HepG2 (cell line): Measurements from ENCODE around the gene KLHL33. TPM values are rescaled to one million over a fixed set of nuclear protein-coding genes. Genes with fewer than 3 reads are reported as not detected.

Experiments
- GFI1 ChIP-seq: sonication (generic); formaldehyde crosslinking; IDR thresholded peaks from 2 replicates; pipeline ENCODE4 v1.5.0; 2020; ENCODE audit warnings: missing genetic modification reagents, mild to moderate bottlenecking, borderline replicate concordance
- KDM4B ChIP-seq: sonication (generic); formaldehyde crosslinking; IDR thresholded peaks from 2 replicates; pipeline ENCODE4 v1.4.0; 2020; ENCODE audit warnings: missing genetic modification reagents
- KLF16 ChIP-seq, 2 experiments: sonication (generic) in 1 of 2; formaldehyde crosslinking in 1 of 2; IDR thresholded peaks; 2 replicates each; pipeline versions ENCODE4 v1.6.1 to v1.8.0; 2016 to 2023; ENCODE audit warnings: missing genetic modification reagents in 2 of 2, missing compliant biosample characterization in 1 of 2
- MLLT10 ChIP-seq: sonication (generic); formaldehyde crosslinking; IDR thresholded peaks from 2 replicates; pipeline ENCODE4 v1.4.0; 2020; ENCODE audit warnings: missing genetic modification reagents
- POGZ ChIP-seq: sonication (generic); formaldehyde crosslinking; IDR thresholded peaks from 2 replicates; pipeline ENCODE4 v1.4.0; 2020; ENCODE audit warnings: mild to moderate bottlenecking, missing genetic modification reagents
- ZNF205 ChIP-seq: IDR thresholded peaks from 2 replicates; pipeline ENCODE4 v1.6.1; 2018; ENCODE audit warnings: missing biosample characterization, missing genetic modification reagents
- ZNF335 ChIP-seq: sonication (generic); formaldehyde crosslinking; IDR thresholded peaks from 2 replicates; pipeline ENCODE4 v1.4.0; 2020; ENCODE audit warnings: missing genetic modification reagents
- polyA plus RNA-seq, 8 experiments: library from polyadenylated mRNA; depleted of rRNA in 3 of 8; stranded (reverse) in 7 of 8; unstranded in 1 of 8; fragments of >200 nt; fragmentation: Illumina TruSeq in 4 of 8; extraction: Trizol in 4 of 8; gene quantifications; 2 replicates each; pipeline versions ENCODE4 v1.2.1 to v1.2.3, GENCODE V29; 2011 to 2016; ENCODE audit warnings: low read depth in 4 of 8, missing spikeins in 1 of 8, mixed read lengths in 1 of 8; ENCODE audit not compliant: insufficient read depth in 1 of 8
- total RNA-seq, 5 experiments: library from RNA; depleted of rRNA; stranded (reverse); fragments of >200 nt; fragmentation: Illumina TruSeq; extraction: Trizol; gene quantifications; 2 replicates each; pipeline ENCODE4 v1.2.3, GENCODE V29; 2016; ENCODE audit warnings: low read depth in 1 of 5
- TF ChIP-seq, protein P1 (sequence below): sonication (generic); formaldehyde crosslinking; IDR thresholded peaks from 2 replicates; pipeline ENCODE4 v1.4.0; 2020; ENCODE audit warnings: missing genetic modification reagents
- TF ChIP-seq, protein P2 (sequence below): sonication (generic); IDR thresholded peaks from 2 replicates; pipeline ENCODE4 v1.6.1; 2016; ENCODE audit warnings: low read depth, borderline replicate concordance
- TF ChIP-seq, protein P3 (sequence below): fragments of 450-650 bp; IDR thresholded peaks from 2 replicates; pipeline ENCODE4 v1.6.1; 2017; ENCODE audit warnings: mild to moderate bottlenecking
- TF ChIP-seq, protein P4 (sequence below): IDR thresholded peaks from 2 replicates; pipeline ENCODE4 v1.6.1; 2016

The KLHL33 gene
- total and polyA plus RNA-seq, 2 of the 13 experiments (the other 11 are each of a cell fraction or from before 2014, with no cell fraction given) = not detected

DNA sequence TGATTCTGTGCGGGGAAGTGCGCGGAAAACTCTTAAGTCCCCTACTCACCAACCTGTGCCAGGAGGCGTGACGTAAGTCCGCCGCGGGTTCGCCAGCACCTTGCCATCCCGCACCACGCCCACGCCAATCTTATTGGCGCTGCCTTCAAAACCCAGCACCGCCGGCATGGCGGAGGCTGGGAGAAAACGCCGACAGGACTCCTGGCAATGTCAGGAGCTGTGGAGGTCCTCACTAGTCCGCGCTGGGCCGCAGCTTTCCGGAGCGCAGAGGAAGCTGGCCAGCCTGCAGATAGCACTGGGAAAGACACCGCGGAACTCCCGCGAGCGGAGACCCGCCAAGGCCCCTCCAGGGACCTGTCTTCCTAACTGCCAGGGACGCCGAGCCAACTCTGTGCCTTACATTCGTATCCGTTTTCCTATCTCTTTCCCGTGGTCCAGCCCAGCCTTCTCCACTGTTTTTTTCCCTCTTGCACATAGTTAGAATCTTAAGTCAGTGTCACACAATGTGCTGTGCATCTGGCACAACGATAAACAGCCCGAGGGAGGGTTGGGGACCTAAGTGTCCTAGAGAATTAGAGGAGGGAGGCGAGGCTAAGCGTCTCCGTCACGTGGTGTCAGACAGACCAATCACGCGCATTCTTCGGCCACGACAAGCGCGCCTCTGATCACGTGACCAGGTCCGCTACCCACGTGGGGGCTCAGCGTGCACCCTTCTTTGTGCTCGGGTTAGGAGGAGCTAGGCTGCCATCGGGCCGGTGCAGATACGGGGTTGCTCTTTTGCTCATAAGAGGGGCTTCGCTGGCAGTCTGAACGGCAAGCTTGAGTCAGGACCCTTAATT, 18.8 kb upstream of the KLHL33 start, which contains the start of the genes APEX1 and OSGEP (continued):
- TF ChIP-seq, protein P1, sequence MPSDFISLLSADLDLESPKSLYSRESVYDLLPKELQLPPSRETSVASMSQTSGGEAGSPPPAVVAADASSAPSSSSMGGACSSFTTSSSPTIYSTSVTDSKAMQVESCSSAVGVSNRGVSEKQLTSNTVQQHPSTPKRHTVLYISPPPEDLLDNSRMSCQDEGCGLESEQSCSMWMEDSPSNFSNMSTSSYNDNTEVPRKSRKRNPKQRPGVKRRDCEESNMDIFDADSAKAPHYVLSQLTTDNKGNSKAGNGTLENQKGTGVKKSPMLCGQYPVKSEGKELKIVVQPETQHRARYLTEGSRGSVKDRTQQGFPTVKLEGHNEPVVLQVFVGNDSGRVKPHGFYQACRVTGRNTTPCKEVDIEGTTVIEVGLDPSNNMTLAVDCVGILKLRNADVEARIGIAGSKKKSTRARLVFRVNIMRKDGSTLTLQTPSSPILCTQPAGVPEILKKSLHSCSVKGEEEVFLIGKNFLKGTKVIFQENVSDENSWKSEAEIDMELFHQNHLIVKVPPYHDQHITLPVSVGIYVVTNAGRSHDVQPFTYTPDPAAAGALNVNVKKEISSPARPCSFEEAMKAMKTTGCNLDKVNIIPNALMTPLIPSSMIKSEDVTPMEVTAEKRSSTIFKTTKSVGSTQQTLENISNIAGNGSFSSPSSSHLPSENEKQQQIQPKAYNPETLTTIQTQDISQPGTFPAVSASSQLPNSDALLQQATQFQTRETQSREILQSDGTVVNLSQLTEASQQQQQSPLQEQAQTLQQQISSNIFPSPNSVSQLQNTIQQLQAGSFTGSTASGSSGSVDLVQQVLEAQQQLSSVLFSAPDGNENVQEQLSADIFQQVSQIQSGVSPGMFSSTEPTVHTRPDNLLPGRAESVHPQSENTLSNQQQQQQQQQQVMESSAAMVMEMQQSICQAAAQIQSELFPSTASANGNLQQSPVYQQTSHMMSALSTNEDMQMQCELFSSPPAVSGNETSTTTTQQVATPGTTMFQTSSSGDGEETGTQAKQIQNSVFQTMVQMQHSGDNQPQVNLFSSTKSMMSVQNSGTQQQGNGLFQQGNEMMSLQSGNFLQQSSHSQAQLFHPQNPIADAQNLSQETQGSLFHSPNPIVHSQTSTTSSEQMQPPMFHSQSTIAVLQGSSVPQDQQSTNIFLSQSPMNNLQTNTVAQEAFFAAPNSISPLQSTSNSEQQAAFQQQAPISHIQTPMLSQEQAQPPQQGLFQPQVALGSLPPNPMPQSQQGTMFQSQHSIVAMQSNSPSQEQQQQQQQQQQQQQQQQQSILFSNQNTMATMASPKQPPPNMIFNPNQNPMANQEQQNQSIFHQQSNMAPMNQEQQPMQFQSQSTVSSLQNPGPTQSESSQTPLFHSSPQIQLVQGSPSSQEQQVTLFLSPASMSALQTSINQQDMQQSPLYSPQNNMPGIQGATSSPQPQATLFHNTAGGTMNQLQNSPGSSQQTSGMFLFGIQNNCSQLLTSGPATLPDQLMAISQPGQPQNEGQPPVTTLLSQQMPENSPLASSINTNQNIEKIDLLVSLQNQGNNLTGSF (CRISPR knock-in tag) = no peak; the same call in 1 of the 2 replicates
- TF ChIP-seq KLF16 (CRISPR knock-in tag; IDR thresholded peaks at IDR 0.05) = peak; percentile 34 to 60; a peak in 3 of 4 replicates
- TF ChIP-seq, protein P2, sequence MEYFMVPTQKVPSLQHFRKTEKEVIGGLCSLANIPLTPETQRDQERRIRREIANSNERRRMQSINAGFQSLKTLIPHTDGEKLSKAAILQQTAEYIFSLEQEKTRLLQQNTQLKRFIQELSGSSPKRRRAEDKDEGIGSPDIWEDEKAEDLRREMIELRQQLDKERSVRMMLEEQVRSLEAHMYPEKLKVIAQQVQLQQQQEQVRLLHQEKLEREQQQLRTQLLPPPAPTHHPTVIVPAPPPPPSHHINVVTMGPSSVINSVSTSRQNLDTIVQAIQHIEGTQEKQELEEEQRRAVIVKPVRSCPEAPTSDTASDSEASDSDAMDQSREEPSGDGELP = peak; percentile 56; the same call in 1 of the 2 replicates
- TF ChIP-seq ZNF335 = peak; percentile 100
- TF ChIP-seq, protein P3, sequence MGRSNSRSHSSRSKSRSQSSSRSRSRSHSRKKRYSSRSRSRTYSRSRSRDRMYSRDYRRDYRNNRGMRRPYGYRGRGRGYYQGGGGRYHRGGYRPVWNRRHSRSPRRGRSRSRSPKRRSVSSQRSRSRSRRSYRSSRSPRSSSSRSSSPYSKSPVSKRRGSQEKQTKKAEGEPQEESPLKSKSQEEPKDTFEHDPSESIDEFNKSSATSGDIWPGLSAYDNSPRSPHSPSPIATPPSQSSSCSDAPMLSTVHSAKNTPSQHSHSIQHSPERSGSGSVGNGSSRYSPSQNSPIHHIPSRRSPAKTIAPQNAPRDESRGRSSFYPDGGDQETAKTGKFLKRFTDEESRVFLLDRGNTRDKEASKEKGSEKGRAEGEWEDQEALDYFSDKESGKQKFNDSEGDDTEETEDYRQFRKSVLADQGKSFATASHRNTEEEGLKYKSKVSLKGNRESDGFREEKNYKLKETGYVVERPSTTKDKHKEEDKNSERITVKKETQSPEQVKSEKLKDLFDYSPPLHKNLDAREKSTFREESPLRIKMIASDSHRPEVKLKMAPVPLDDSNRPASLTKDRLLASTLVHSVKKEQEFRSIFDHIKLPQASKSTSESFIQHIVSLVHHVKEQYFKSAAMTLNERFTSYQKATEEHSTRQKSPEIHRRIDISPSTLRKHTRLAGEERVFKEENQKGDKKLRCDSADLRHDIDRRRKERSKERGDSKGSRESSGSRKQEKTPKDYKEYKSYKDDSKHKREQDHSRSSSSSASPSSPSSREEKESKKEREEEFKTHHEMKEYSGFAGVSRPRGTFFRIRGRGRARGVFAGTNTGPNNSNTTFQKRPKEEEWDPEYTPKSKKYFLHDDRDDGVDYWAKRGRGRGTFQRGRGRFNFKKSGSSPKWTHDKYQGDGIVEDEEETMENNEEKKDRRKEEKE = no peak
- TF ChIP-seq ZNF205 (CRISPR knock-in tag) = 0 out of 2 replicates have a peak, but pooled peaks have one; percentile 75
- TF ChIP-seq KDM4B (CRISPR knock-in tag) = peak; percentile 72
- TF ChIP-seq, protein P4, sequence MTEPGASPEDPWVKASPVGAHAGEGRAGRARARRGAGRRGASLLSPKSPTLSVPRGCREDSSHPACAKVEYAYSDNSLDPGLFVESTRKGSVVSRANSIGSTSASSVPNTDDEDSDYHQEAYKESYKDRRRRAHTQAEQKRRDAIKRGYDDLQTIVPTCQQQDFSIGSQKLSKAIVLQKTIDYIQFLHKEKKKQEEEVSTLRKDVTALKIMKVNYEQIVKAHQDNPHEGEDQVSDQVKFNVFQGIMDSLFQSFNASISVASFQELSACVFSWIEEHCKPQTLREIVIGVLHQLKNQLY = peak; percentile 98
- TF ChIP-seq POGZ (CRISPR knock-in tag) = peak; percentile 89
- no peak; the same call in 1 of the 2 replicates for TF ChIP-seq GFI1 (CRISPR knock-in tag)
- no peak for TF ChIP-seq MLLT10 (CRISPR knock-in tag)
- TF ChIP-seq, all 625 proteins: peak for 370
